Stimulated activated naive CD4-positive, alpha-beta T cell (primary cell): ENCODE data around the gene RAD23B.
"Not testable (repeated sequence)": the region's sequence is repeated elsewhere in the genome, so short reads cannot be mapped to it uniquely, and the experiment has no call there.

Source experiments
- DNase-seq, 6 experiments: peaks; one replicate each; lab custom pipeline; 2025; lab: John Stamatoyannopoulos, UW

RAD23B gene

GRCh38 chr9:107282759-107283622 lies at the start of gene RAD23B:
TSS of gene RAD23B (plus strand) at chr9:107283279. CDS start at chr9:107283630, 351 bp downstream.
- DNase-seq = peak; percentile 97 to 99 (median 98)

DNA sequence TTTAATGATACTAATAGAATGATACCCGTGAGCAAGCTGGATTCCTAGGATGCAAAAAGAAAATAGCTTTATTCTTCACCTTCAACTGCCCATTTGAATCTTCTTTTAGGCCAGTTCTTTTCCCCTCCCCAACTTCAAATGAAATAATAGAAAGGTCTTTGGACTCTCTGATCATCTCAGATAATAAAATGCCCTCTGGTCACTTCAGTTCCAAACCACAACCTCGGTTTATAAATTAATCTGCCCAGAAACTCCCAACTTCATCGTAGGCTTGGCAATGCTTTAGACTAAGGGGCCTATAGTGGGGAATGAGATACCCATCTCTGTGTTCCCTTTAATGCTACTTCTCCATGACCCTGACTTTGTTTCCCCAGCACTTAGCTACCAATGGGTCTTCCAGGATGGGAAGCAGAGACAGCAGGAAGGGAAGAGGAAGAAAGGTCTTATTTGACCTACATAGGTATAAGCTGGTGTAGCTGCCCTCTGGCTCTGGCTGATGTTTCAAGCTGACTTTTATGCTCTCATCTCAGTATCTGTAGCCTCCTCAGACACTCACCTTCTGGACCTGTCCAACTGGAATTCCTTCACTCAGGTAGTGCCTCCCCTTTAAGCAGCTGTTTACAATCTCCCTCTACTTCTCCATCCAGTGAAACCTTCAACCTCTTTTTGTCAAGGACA lies 47.2 kb upstream of the RAD23B start:
- no peak for DNase-seq

GRCh38 chr9:107237873-107238272 lies 45.2 kb upstream of the RAD23B start:
- no peak for DNase-seq

GRCh38 chr9:107239474-107239873 lies 43.6 kb upstream of the RAD23B start:
- peak in 1 of 6 experiments; percentile 1 for DNase-seq

DNA sequence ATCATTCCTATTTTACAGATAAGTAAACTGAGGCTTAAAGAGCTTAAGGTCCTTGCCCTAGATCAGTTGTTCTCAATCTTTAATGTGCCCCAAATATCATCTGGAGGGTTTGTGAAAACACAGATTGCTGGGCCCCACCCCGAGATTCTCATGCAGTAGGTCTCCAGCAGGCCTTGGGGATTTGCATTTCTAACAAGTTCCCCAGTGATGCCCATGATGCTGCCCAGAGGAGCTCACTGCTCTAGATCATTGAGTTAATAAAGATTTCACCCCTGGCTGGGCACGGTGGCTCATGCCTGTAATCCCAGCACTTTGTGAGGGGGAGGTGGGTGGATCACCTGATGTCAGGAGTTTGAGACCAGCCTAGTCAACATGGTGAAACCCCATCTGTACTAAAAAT lies 42.8 kb upstream of the RAD23B start:
- DNase-seq = no peak

DNA sequence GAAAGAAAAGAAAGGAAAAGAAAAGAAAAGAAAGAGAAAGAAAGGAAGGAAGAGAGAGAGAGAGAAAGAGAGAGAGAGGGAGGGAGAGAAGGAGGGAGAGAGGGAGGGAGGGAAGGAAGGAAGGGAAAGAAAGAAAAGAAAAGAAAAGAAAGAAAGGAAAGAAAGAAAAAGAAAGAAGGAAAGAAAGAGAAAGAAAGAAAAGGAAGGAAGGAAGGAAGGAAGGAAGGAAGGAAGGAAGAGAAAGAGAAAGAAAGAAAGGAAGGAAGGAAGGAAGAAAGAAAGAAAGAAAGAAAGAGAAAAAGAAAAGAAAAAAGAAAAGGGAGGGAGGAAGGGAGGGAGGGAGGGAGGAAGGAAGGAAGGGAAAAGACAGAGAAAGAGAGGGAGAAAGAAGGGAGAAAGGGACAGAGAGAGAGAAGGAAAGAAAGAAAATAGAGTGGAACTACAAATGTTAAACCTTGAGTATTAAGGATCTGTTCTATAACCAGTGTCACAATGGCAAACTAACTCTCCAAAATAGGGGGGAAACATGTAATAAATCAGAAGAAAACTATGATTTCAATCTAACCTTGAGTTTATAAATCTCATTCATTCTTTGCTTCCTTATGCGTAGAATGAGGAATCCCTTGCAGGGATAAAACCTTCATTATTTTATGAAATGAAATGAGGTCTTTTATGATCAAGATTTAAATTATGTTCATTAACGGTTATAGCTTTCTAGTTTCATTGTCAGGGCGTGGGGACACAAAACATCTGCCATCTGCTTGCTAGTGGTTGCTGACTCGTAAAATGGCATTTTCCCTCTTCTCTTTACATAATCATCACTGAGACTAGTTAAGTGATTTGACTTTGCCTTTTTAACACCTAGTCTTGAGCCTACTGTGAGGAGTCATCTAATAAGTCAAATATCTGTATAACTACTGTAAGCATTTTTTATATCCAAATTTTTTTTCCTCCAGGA lies 40.7 kb upstream of the RAD23B start:
- DNase-seq = no peak

- no peak for DNase-seq
Observed at GRCh38 chr9:107243742-107244141, 39.3 kb upstream of the RAD23B start.

- no peak for DNase-seq
Observed at GRCh38 chr9:107246259-107247254, 36.5 kb upstream of the RAD23B start.

DNA sequence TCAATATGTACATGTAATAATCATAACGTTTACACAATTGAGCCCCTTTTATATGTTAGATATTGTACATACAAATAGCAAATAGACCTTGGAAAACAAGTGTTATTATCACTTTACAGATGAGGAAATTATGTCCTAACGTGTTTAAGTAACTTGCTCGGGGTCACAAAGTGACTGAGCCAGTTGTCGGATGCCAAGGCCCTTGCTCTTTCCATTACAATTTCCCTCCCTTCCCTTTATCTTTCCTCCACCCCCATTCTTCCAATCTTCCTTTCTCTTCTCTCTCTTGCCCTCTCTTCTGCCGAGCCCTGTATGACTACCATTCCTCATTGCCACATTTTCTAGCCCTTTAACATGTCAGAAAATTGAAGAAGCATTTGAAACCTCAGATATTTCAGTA lies 34.4 kb upstream of the RAD23B start:
- DNase-seq = no peak

GRCh38 chr9:107249131-107249533 lies 33.9 kb upstream of the RAD23B start:
- DNase-seq = no peak

GRCh38 chr9:107249665-107250285 lies 33.3 kb upstream of the RAD23B start:
- DNase-seq = no peak

- no peak for DNase-seq
Observed at GRCh38 chr9:107251756-107252322, 31.2 kb upstream of the RAD23B start.

- DNase-seq = no peak
Observed at GRCh38 chr9:107258919-107259318, 24.2 kb upstream of the RAD23B start.

DNA sequence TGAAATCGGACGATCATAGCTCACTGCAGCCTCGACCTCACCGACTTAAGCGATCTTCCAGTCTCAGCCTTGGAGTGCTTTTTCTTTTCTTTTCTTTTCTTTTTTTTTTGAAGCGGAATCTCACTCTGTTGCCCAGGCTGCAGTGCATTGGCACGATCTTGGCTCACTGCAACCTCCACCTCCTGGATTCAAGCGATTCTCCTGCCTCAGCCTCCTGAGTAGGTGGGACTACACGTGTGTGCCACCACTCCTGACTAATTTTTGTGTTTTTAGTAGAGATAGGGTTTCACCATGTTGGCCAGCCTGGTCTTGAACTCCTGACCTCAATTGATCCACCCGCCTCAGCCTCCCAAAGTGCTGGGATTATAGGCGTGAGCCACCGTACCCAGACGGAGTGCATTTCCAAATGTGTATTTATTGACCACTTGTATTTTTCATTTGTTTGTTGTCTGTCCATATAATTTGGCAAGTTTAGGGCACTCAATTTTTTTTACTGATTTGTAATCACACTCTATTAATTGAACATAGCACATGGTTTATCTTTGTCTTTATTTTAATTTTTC lies 23.2 kb upstream of the RAD23B start:
- DNase-seq = not testable (repeated sequence)

GRCh38 chr9:107260437-107261081 lies 22.5 kb upstream of the RAD23B start:
- DNase-seq = no peak

DNA sequence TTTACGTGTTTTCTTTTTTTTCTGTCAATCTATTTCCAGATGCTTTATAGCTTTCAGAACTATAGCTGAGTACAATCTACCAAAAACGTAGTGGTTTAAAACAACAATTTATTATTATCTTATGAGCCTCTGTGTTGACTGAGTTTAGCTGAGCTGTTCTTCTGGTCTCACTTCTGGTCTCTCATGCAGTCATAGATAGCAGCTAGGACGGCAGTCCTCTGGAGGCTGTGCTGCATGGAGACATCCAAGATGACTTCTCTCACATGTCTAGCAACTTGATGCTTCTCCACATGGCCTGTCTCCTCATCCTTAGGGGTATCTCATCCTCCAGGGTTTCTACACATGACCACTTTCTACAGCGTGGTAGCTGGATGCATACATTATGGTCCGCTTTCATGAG lies 22.0 kb upstream of the RAD23B start:
- DNase-seq = no peak

DNA sequence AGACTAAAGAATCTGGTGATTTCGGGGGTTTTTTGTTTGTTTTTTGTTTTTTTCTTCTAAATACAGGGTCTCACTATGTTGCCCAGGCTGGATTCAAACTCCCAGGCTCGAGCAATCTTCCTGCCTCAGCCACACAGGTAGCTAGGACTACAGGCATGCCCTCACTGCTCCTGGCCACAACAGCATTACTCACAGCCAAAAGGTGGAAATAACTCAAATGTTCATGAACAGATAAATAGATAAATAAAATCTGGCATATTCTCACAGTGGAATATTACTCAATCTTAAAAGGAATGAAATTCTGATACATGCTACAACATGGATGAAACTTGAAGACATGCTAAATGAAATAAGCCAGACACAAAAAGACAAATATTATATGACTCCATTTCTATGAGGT lies 19.8 kb upstream of the RAD23B start:
- no peak for DNase-seq

- no peak for DNase-seq
Observed at GRCh38 chr9:107266624-107267368, 16.3 kb upstream of the RAD23B start.

GRCh38 chr9:107268560-107268959 lies 14.5 kb upstream of the RAD23B start:
- no peak for DNase-seq
